ENCODE data around the gene CLIC6.

- TF ChIP-seq EGR1 (IDR thresholded peaks at IDR 0.05) (no peak), MAX (IDR thresholded peaks at IDR 0.05) (no peak), RAD21 (IDR thresholded peaks at IDR 0.05; ENCODE audit: low read depth) (no peak), TEAD4 (IDR thresholded peaks at IDR 0.05) (no peak), REST (IDR thresholded peaks at IDR 0.05; ENCODE audit: low read depth) (no peak), EP300 (IDR thresholded peaks at IDR 0.05; ENCODE audit: borderline replicate concordance) (no peak), CREB1 (IDR thresholded peaks at IDR 0.05; ENCODE audit: low read depth) (no peak), NFIC (IDR thresholded peaks at IDR 0.05) (no peak)
Measured at GRCh38 chr21:34744801-34745200, 76.0 kb downstream of the CLIC6 start.
